HK-2 (cell line): ENCODE results near the gene KIF1B.
A peak's percentile ranks its signal among the peaks of the same experiment; 100 is the strongest.

Experiments
- DNase-seq: peaks from one replicate; pipeline ENCODE4 v3.0.0-alpha.2; 2018; ENCODE audit not compliant: unreplicated experiment

The KIF1B gene

GRCh38 chr1:10209905-10210810, at the start of gene KIF1B:
Gene KIF1B (plus strand): TSS chr1:10210570. CDS start chr1:10232329, 21,759 bp downstream.
- DNase-seq = peak; percentile 99

GRCh38 chr1:10160907-10161490, 49.4 kb upstream of the KIF1B start:
- DNase-seq = no peak

- DNase-seq = no peak
Measured at GRCh38 chr1:10161541-10162290, 48.7 kb upstream of the KIF1B start.

DNA sequence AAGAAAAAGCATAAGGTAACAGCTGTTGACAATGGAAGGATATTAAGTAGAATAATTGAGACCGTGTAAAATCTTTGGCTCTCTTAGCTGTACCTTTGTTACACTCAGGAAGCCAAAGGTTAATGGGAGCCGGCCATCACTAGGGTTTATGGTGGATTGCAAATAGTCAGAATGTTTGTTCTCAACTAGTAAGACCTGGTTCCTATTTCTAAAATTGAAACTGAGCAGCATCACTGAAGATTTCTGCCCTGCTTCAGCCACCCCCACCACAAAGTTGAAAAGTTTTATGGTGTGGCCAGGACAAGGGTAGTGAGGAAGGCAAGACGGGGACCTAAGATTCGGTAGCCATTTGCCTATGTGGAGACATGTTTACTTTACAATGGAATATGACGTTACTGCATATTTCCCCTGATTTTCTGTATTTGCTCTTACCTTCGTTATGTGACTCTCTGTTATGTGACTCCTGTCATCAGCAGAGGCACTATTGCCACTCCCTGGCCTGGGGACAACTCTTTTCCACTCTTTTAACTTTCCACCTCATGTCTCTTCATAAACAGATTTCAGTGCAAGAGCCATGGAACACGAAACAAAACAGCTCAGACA, 41.4 kb upstream of the KIF1B start:
- no peak for DNase-seq

GRCh38 chr1:10170239-10170574, 40.2 kb upstream of the KIF1B start:
- DNase-seq = no peak

- no peak for DNase-seq
Measured at GRCh38 chr1:10171105-10171767, 39.1 kb upstream of the KIF1B start.

- no peak for DNase-seq
Measured at GRCh38 chr1:10171995-10172669, 38.2 kb upstream of the KIF1B start.

DNA sequence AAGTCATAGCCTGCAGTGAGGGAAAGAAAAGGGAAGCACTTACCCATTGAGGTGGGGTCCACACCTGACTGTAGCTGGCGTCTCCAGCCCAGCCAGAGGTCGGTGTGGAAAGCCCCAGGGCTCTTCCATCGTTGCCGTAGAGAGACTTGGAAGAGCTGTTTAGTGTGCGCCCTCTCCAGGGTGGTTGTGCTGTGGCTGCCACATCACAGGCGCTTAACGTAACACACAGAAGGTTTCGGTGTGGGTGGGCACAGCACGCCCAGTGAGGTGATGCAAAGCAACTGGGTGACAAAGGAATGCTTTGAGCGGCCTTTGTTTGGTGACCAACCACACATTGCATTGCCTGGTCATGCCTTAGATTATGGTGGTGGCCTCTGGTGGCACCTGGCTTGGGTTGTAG, 36.8 kb upstream of the KIF1B start:
- no peak for DNase-seq

- no peak for DNase-seq
Measured at GRCh38 chr1:10177876-10178275, 32.5 kb upstream of the KIF1B start.

DNA sequence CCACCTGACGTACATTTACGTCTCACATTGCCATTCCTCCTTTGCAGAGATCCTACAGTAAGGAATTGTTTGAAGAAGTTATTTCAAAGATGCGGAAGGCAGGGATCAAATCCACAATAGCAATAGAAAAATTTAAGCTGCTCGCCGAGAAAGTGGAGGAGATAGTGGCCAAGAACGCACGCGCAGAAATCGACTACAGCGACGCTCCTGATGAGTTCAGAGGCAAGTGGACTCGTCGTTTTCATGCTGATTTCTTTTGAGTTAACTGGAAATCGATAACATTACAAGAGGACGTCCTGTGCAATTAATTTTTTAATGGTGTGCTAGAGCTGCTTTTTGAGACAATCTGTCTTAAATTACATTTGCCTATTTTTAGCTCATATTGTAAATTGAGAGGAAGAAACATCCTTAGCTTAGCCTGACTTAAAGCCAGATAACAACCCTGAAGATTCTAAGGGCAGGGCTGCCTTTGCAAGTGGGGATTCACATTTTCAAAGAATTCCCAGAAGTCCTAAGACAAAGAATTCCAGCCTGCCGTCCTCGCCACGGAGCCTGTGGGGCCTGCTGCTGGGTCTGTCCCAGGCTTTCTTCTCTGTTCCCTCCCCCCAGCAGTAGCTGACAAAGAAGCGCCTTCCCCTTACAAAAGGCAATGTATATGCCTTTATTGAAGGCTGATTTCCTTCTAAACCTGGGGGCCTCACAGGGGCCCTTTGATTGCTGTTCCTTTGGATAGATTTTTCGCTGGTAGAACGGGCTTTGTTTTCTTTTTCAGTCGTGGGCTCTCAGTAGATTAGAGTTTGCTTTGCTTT, 31.6 kb upstream of the KIF1B start:
- DNase-seq = no peak

GRCh38 chr1:10179406-10180091, 30.8 kb upstream of the KIF1B start:
- DNase-seq = no peak

DNA sequence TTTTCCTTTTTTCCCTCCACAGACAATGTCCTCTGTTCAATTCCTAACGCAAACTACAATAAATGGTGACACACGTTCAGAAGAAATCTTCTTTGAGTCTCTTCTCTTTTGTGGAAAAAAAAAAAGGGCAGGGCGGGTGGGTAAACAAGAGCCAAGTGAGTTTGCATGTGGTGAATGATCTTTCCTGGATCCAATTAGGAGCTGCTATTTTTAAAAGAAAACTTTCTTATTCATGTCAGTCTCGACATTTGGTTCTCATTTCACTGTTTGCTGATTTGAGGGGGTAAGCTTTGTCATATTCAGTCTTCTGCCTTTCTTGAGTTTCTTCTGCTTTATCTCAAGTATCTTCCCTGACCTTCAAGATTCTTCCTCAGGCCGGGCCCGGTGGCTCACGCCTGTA, 29.2 kb upstream of the KIF1B start:
- no peak for DNase-seq

- DNase-seq = no peak
Measured at GRCh38 chr1:10185759-10186158, 24.6 kb upstream of the KIF1B start.

DNA sequence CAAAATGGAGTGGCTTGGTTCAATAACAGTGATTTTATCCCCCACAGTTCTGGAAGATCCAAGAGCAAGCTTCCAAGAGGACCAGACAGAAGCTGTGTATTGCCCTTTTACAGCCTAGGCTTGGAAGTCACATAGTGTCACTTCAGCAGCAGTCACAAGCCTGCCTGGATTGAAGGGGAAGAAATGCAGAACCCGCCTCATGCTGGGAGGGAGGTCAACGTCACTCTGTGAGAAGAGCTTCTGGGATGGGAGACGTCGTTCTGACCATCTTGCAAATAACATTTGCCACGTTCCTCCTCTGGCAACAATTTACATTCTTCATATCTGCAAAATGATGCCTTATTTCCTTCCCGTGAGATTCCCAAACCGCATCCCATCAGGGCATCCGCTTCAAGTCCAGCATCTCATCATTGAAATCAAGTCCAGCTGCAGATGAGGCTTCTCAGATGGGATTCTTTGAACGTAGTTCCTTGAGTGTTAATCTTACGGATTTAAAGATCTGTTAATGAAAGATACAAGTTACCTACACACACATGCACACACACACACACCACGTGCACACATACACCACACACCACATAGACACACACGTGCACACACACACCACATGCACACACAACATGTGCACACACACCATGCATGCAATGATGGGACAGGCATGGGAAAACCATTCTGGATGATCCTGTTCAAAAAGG, 23.9 kb upstream of the KIF1B start:
- DNase-seq = no peak

- DNase-seq = no peak
Measured at GRCh38 chr1:10187026-10187334, 23.4 kb upstream of the KIF1B start.

DNA sequence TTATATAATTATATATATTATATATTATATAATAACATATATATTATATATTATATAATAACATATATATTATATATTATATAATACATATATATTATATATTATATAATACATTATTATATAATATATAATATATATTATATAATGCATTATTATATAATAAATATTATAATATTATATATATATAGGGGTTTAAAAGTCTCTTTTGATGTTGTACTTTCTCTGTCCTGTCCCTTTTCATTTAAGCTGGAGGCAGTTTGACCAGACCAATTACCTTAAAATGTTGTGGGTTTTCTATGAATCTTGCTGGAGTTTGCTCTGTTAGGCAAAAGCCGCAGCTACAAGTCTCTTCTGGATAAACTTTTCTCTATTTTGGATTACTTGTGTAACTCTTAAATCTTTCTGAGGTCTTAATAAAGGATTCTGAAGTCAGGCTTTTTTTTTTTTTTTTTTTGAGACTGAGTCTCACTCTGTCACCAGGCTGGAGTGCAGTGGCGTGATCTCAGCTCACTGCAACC, 22.2 kb upstream of the KIF1B start:
- DNase-seq = no peak

GRCh38 chr1:10189659-10190058, 20.7 kb upstream of the KIF1B start:
- no peak for DNase-seq

DNA sequence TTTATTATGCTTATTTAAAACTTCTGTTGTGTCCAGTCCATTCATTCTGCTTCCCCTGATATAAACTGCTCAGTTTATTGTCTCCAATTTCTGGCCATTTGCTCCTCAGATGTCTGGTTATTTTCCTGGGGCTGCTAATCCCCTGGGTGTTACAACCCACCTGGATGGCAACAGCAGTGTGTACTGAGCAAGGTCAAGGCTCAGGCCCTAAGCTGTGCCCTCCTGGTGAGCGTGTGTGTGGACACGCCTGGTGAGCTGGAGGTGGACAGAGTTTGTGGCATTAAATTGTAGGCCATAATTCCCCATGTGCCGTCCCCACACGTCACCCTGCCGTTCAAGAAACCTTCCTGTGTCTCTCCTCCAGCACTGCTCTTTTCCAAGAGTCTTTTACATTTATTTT, 18.1 kb upstream of the KIF1B start:
- DNase-seq = no peak

- no peak for DNase-seq
Measured at GRCh38 chr1:10193288-10193687, 17.1 kb upstream of the KIF1B start.
